GM23248 (cell line): ENCODE measurements around the gene P2RY8. TPM values are rescaled to one million over a fixed set of nuclear protein-coding genes. Genes with fewer than 3 reads are reported as not detected.

ENCODE experiments used
- DNase-seq: peaks from one replicate; pipeline ENCODE4 v3.0.0-alpha.2; 2015
- H2AFZ ChIP-seq: fragments of 200-600 bp; sonication (generic); 2 replicates; pipeline ENCODE4 v1.6.1; 2016; ENCODE audit warnings: antibody characterized with exemption
- H3F3A ChIP-seq: fragments of 200-600 bp; sonication (generic); 2 replicates; pipeline ENCODE4 v1.6.1; 2016; ENCODE audit warnings: mild to moderate bottlenecking, antibody characterized with exemption, mixed run types; ENCODE audit not compliant: insufficient read depth
- H3K27ac ChIP-seq: fragments of 200-600 bp; sonication (generic); 2 replicates; pipeline ENCODE4 v1.5.1; 2016; ENCODE audit warnings: mild to moderate bottlenecking
- H3K27me3 ChIP-seq: fragments of 200-600 bp; sonication (generic); replicated peaks from 2 replicates; pipeline ENCODE4 v1.6.1; 2016; ENCODE audit warnings: mild to moderate bottlenecking; ENCODE audit not compliant: insufficient read depth
- H3K36me3 ChIP-seq: fragments of 200-600 bp; sonication (generic); 2 replicates; pipeline ENCODE4 v1.6.1; 2016; ENCODE audit warnings: low read depth, mild to moderate bottlenecking
- H3K4me1 ChIP-seq: fragments of 200-600 bp; sonication (generic); 2 replicates; pipeline ENCODE4 v1.6.1; 2016; ENCODE audit warnings: mild to moderate bottlenecking; ENCODE audit not compliant: insufficient read depth
- H3K4me2 ChIP-seq: fragments of 200-600 bp; sonication (generic); one replicate; pipeline ENCODE4 v1.6.1; 2016; ENCODE audit warnings: mild to moderate bottlenecking; ENCODE audit not compliant: unreplicated experiment
- H3K4me3 ChIP-seq: fragments of 200-600 bp; sonication (generic); 2 replicates; pipeline ENCODE4 v1.5.1; 2016; ENCODE audit warnings: mild to moderate bottlenecking
- H3K79me2 ChIP-seq: fragments of 200-600 bp; sonication (generic); 2 replicates; pipeline ENCODE4 v1.6.1; 2016; ENCODE audit warnings: mild to moderate bottlenecking; ENCODE audit not compliant: insufficient read depth
- H3K9ac ChIP-seq: fragments of 200-600 bp; sonication (generic); 2 replicates; pipeline ENCODE4 v1.6.1; 2016; ENCODE audit warnings: mild to moderate bottlenecking
- H3K9me2 ChIP-seq: fragments of 200-600 bp; sonication (generic); 2 replicates; pipeline ENCODE4 v1.6.1; 2016; ENCODE audit warnings: mixed run types, mild to moderate bottlenecking, moderate library complexity; ENCODE audit not compliant: insufficient read depth
- H3K9me3 ChIP-seq: fragments of 200-600 bp; sonication (generic); one replicate; pipeline ENCODE4 v1.6.1; 2017; ENCODE audit warnings: low read depth
- H4K20me1 ChIP-seq: fragments of 200-600 bp; sonication (generic); 2 replicates; pipeline ENCODE4 v1.6.0; 2016; ENCODE audit not compliant: insufficient read depth
- EZH2 ChIP-seq: fragments of 200-600 bp; sonication (generic); IDR thresholded peaks from 2 replicates; pipeline ENCODE4 v1.6.1; 2018; ENCODE audit warnings: antibody characterized with exemption, mild to moderate bottlenecking; ENCODE audit not compliant: insufficient read depth, poor library complexity, severe bottlenecking
- EZH2phosphoT487 ChIP-seq: fragments of 200-600 bp; sonication (generic); IDR thresholded peaks from 2 replicates; pipeline ENCODE4 v1.6.1; 2018; ENCODE audit warnings: antibody characterized with exemption, moderate library complexity, mild to moderate bottlenecking, low read depth; ENCODE audit not compliant: insufficient read depth
- WGBS, 2 experiments: methylation state at CpG; one replicate each; pipeline ENCODE4 v1.1.6; 2015 to 2017; ENCODE audit warnings: low lambda C conversion rate in 2 of 2, low coverage in 1 of 2; ENCODE audit errors: missing lambda C conversion rate in 2 of 2; 5-methylcytosine and 5-hydroxymethylcytosine counted together
- in situ Hi-C: fragments of 300-500 bp; cut with MboI; formaldehyde crosslinking; loops from 2 replicates; pipeline ENCODE4 v1.15.0; 2020
- polyA plus RNA-seq: library from polyadenylated mRNA; unstranded; fragments of >200 nt; fragmentation: Nextera tagmentation; extraction: Ambion mirVana; gene quantifications from 2 replicates; pipeline ENCODE4 v1.2.1, GENCODE V29; 2016
- total RNA-seq: library from RNA; depleted of rRNA; stranded (reverse); fragments of >200 nt; shearing (Covaris generic); gene quantifications from 2 replicates; pipeline ENCODE4 v1.2.3, GENCODE V29; 2014; rRNA removed

P2RY8 gene, protein sequence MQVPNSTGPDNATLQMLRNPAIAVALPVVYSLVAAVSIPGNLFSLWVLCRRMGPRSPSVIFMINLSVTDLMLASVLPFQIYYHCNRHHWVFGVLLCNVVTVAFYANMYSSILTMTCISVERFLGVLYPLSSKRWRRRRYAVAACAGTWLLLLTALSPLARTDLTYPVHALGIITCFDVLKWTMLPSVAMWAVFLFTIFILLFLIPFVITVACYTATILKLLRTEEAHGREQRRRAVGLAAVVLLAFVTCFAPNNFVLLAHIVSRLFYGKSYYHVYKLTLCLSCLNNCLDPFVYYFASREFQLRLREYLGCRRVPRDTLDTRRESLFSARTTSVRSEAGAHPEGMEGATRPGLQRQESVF
- not detected in 2 replicates for total RNA-seq
- 0.04 TPM in 1 of 2 replicates, not detected in the other for polyA plus RNA-seq

DNA sequence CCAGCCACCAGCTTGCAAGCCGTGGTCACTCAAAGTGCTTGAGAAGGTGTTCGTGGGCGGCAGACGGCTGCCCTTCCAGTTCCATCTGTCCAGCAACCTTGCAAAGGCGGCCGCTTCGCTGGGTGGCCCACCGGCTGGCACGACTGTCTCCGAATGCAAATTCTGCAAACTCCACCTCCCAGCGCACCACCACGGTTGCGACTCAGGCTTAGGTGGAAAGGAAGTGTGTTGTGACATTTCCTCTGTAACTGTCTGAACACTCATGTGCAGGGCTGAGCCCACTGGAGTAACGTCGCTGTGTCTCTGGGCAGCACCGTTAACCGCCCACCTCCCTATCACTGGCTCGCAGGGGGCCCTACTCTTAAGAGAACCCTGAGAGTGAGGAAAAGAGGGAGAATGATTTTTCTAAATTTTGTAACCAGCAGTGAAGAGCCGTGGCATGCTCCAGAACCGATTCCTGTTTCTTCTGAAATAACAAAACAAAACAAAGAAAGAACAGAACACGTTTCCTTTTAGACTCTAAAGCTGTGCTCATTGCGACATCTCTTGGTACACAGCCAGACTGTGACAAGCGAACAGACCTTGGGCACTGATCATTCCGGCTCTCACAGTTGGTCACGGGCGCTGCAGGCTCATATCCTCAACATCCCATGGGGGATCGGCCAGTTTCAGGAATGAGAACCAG is at the start of gene P2RY8:
Gene P2RY8 (minus strand): TSS at position 155 of the 685 bp plus-strand sequence. CDS start 70,627 bp downstream, outside the sequence.
- H3K9me3 ChIP-seq, result no peaks in the 10 kb centered on the region
- H3K36me3 ChIP-seq, result no peaks in the 10 kb centered on the region
- in situ Hi-C loops, result no loop called here
- no peaks in the 10 kb centered on the region for H4K20me1 ChIP-seq
- H3K27me3 ChIP-seq, result no peaks in the 10 kb centered on the region
- no peak within 1 kb of the TSS for H3K4me2 ChIP-seq
- no peak within 1 kb of the TSS for H2AFZ ChIP-seq
- no peaks in the 10 kb centered on the region for H3K9me2 ChIP-seq
- no peak for TF ChIP-seq EZH2
- no peak for TF ChIP-seq EZH2phosphoT487
- no peaks in the 10 kb centered on the region for H3K4me1 ChIP-seq
- H3K79me2 ChIP-seq, result no peaks in the 10 kb centered on the region
- H3K27ac ChIP-seq, result no peak within 1 kb of the TSS
- DNase-seq, result peak; percentile 40
- no peaks in the 10 kb centered on the region for H3F3A ChIP-seq
- H3K9ac ChIP-seq, result no peak within 1 kb of the TSS
- H3K4me3 ChIP-seq, result no peak within 1 kb of the TSS
- WGBS, 2 experiments, result 45 to 50% methylated on average over 27 of the region's 27 CpGs

DNA sequence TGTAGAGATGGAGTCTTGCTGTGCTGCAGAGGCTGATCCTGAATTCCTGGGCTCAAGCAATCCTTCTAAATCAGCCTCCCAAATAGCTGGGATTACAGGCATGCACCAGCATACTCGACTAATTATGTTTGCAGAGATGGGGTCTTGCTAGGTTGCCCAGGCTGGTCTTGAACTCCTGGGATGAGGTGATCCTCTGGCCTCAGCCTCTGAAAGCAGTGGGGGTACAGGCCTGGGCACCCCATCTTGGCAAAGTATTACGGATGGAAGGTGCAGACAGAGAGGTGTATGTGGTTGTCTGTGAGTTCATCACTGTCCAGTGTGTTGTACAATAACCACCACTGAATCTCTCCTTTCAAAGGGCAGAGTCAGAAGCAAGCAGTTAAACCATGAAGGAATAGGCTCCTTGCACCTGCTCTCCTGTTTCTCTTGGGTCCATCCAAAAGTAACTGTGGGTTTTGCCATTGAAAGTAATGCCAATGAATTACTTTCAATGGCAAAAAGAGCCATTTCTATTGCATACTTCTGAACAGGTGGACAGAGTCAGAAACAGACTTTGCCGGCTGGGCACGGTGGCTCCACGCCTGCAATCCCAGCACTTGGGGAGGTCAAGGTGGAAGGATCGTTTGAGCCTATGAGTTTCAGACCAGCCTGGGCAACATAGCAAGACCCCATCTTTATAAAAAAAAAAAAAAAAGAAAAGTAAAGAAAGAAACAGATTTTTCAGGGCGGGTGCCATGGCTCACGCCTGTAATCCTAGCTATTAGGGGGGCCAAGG is 47.4 kb upstream of the P2RY8 start:
- 60 to 61% methylated on average over 8 of the region's 8 CpGs for WGBS, 2 experiments
- no peak for TF ChIP-seq EZH2
- TF ChIP-seq EZH2phosphoT487, result no peak
- in situ Hi-C loops, result no loop called here

DNA sequence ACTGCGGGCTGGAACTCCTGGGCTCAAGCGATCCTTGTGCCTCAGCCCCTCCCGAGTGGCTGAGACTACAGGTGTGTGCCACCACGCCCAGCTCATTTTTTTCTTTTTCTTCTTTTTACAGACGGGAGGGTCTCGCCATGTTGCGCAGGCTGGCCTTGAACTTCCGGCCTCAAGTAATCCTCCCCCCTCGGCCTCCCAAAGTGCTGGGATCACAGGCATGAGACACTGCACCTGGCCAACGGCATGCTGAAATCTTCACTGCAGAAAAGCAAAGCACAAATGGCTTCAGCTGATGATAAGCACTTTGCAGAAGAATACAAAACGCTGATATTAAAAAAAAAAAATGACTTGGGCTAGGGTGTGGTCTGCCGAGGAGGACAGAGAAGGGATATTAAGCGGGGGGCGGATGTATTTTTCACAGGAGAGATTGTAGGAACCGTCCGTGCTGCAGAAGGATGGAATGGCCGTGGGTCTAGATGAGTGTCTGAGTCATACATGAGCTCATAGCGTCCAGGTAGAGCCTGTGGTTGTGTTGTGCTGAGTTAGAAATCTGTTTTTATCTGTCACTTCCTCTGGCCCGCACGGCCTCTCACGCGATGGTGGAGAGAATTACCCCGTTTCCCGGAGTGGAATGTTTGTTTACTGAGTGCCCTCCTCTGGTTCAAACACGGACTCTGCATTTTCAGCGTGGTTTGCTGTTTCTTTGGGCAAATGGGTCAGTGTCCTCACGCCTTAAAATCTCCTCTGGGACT is 45.9 kb upstream of the P2RY8 start:
- WGBS, 2 experiments, result 39 to 41% methylated on average over 26 to 27 of the region's 27 CpGs
- H3K27me3 ChIP-seq, result no peaks in the 10 kb centered on the region
- no peaks in the 10 kb centered on the region for H4K20me1 ChIP-seq
- H3K9me3 ChIP-seq, result no peaks in the 10 kb centered on the region
- H3K4me3 ChIP-seq, result no peak overlapping the region
- in situ Hi-C loops, result no loop called here
- no peak overlapping the region for H3K27ac ChIP-seq
- no peak overlapping the region for H3K9ac ChIP-seq
- TF ChIP-seq EZH2phosphoT487 (no peak), EZH2 (no peak)
- no peaks in the 10 kb centered on the region for H3K9me2 ChIP-seq
- no peaks in the 10 kb centered on the region for H3K4me1 ChIP-seq
- no peaks in the 10 kb centered on the region for H3F3A ChIP-seq
- no peak overlapping the region for H3K4me2 ChIP-seq
- H2AFZ ChIP-seq, result no peak overlapping the region
- no peaks in the 10 kb centered on the region for H3K79me2 ChIP-seq
- DNase-seq, result peak; percentile 25
- no peaks in the 10 kb centered on the region for H3K36me3 ChIP-seq

More for the DNA sequence above, 47.4 kb upstream of the P2RY8 start:
- H3K27ac ChIP-seq, result no peak overlapping the region
- H3K9ac ChIP-seq, result no peak overlapping the region
- DNase-seq, result no peak
- no peaks in the 10 kb centered on the region for H3K27me3 ChIP-seq
- no peaks in the 10 kb centered on the region for H3F3A ChIP-seq
- no peaks in the 10 kb centered on the region for H4K20me1 ChIP-seq
- no peaks in the 10 kb centered on the region for H3K9me3 ChIP-seq
- H3K4me3 ChIP-seq, result no peak overlapping the region
- H3K4me2 ChIP-seq, result no peak overlapping the region
- H3K4me1 ChIP-seq, result no peaks in the 10 kb centered on the region
- H3K79me2 ChIP-seq, result no peaks in the 10 kb centered on the region
- no peak overlapping the region for H2AFZ ChIP-seq
- H3K9me2 ChIP-seq, result no peaks in the 10 kb centered on the region
- H3K36me3 ChIP-seq, result no peaks in the 10 kb centered on the region
